Measurements from ENCODE around the gene SNX17.
A peak's percentile ranks its signal among the peaks of the same experiment; 100 is the strongest.

Gene SNX17

DNA sequence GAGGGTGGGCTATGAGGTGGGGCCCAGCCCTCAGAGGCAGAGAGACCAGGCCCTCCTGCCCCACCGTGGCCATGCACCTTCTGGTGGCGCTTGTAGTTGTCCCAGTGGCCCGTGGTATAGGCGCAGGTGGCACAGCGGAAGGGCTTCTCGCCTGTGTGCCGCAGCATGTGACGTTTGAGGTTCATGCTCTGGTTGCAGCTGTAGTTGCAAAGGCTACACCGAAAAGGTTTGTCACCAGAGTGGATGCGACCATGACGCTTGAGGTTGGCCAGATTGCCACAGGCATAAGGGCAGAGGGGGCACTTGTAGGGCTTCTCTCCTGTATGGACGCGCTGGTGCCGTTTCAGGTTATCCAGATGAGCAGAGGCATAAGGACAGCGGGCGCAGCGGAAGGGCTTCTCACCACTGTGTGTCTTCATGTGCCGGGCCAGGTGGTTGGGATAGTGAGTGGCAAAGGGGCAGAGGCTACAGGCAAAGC is 7.2 kb downstream of the SNX17 start:
- no peak overlapping the region for H2AFZ ChIP-seq (ENCODE audit: low read length)
- H3K36me3 ChIP-seq (ENCODE audit: insufficient read depth, low read length), result peaks cover 91% of the 10 kb centered on the region
- no peaks in the 10 kb centered on the region for H4K20me1 ChIP-seq (ENCODE audit: insufficient read depth, low read length)
- peaks cover 25% of the 10 kb centered on the region for H3K4me1 ChIP-seq (ENCODE audit: insufficient read depth, low read length, severe bottlenecking)
- no peak overlapping the region for H3K4me2 ChIP-seq (ENCODE audit: low read length)
- no peak overlapping the region for H3K9ac ChIP-seq (ENCODE audit: low read length)
- no peaks in the 10 kb centered on the region for H3F3A ChIP-seq (ENCODE audit: insufficient read depth, low read length)
- H3K9me2 ChIP-seq (ENCODE audit: low read depth, low read length), result no peaks in the 10 kb centered on the region
- no peaks in the 10 kb centered on the region for H3K79me2 ChIP-seq (ENCODE audit: insufficient read depth, low read length)
- TF ChIP-seq, protein P1, sequence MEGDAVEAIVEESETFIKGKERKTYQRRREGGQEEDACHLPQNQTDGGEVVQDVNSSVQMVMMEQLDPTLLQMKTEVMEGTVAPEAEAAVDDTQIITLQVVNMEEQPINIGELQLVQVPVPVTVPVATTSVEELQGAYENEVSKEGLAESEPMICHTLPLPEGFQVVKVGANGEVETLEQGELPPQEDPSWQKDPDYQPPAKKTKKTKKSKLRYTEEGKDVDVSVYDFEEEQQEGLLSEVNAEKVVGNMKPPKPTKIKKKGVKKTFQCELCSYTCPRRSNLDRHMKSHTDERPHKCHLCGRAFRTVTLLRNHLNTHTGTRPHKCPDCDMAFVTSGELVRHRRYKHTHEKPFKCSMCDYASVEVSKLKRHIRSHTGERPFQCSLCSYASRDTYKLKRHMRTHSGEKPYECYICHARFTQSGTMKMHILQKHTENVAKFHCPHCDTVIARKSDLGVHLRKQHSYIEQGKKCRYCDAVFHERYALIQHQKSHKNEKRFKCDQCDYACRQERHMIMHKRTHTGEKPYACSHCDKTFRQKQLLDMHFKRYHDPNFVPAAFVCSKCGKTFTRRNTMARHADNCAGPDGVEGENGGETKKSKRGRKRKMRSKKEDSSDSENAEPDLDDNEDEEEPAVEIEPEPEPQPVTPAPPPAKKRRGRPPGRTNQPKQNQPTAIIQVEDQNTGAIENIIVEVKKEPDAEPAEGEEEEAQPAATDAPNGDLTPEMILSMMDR (IDR thresholded peaks at IDR 0.05; ENCODE audit: low read length), result no peak
- no peak for TF ChIP-seq EZH2 (IDR thresholded peaks at IDR 0.05; ENCODE audit: borderline replicate concordance, low read length)
- H3K4me3 ChIP-seq (ENCODE audit: low read depth, low read length, poor library complexity, severe bottlenecking), result no peak overlapping the region
- H3K27ac ChIP-seq (ENCODE audit: low read depth, low read length, poor library complexity, severe bottlenecking), result no peak overlapping the region
- H3K9me3 ChIP-seq (ENCODE audit: low read length), result no peaks in the 10 kb centered on the region
- no peaks in the 10 kb centered on the region for H3K27me3 ChIP-seq (ENCODE audit: insufficient read depth, low read length)

DNA sequence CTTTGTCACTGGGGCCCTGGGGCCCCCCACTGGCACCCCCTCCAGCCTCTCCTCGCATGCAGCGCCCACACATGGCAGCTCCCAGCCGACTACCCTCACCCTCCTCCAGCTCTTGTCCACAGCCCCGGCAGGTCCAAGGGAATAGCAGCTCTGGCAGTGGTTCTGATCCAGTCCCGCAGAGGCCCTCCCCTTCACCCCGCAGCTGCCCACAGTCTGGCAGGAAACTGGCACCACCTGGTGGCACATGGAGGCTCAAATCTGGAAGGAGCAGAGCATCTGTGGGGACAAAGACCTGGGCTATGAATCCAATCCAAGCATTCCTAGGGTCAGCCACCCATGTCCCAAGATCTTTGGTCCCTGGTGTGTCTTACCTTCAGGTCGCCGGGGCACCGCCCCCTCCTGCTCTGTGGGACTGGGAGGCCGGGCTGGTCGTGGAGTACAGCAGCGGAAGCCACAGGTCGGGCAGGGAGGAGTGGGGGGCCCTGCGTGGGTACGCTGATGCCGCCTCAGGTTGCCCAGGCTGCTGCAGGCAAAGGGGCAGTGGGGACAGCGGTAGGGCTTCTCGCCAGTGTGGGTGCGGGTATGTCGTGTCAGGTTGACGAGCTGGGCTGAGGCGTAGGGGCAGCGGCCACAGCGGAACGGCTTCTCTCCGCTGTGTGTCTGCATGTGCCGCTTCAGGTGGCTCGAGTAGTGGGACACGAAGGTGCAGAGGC is 7.8 kb downstream of the SNX17 start:
- Histone ChIP-seq H3K4me2 (ENCODE audit: low read length) (no peak overlapping the region), H3K36me3 (ENCODE audit: insufficient read depth, low read length) (peaks cover 90% of the 10 kb centered on the region), H3K27me3 (ENCODE audit: insufficient read depth, low read length) (no peaks in the 10 kb centered on the region), H3K9ac (ENCODE audit: low read length) (no peak overlapping the region), H3F3A (ENCODE audit: insufficient read depth, low read length) (no peaks in the 10 kb centered on the region), H3K9me2 (ENCODE audit: low read depth, low read length) (no peaks in the 10 kb centered on the region), H3K27ac (ENCODE audit: low read depth, low read length, poor library complexity, severe bottlenecking) (no peak overlapping the region), H3K9me3 (ENCODE audit: low read length) (no peaks in the 10 kb centered on the region), H4K20me1 (ENCODE audit: insufficient read depth, low read length) (no peaks in the 10 kb centered on the region), H3K4me1 (ENCODE audit: insufficient read depth, low read length, severe bottlenecking) (peaks cover 25% of the 10 kb centered on the region), H3K4me3 (ENCODE audit: low read depth, low read length, poor library complexity, severe bottlenecking) (no peak overlapping the region), H3K79me2 (ENCODE audit: insufficient read depth, low read length) (no peaks in the 10 kb centered on the region), H2AFZ (ENCODE audit: low read length) (no peak overlapping the region)
- TF ChIP-seq, protein P1 (IDR thresholded peaks at IDR 0.05; ENCODE audit: low read length), result peak; percentile 52
- no peak for TF ChIP-seq EZH2 (IDR thresholded peaks at IDR 0.05; ENCODE audit: borderline replicate concordance, low read length)

DNA sequence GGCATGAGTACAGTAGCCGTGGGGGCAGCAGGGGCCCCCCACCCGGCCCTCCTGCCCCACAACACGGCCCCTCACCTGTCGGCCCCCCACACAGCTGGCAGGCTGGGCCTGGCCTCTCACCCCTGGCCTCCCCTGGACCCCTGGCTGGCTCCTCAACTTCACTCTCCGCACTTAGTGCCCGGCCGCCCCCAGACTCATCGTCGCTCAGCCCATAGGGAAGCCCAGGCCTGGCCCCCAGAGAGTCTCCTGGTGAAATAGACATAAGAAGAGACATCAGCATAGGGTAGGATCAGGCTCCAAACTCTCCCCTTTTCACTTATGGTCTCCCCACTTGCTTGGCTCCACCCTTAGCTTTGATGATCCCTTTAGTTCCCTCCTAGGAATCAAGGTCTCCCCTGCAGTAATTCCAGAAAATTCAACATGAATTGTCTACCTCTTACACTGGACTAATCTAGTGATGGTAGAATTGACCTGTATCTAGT is 8.4 kb downstream of the SNX17 start:
- H3K9ac ChIP-seq (ENCODE audit: low read length), result peak overlapping the region; percentile 96; the same call in 1 of the 2 replicates
- no peaks in the 10 kb centered on the region for H3K9me2 ChIP-seq (ENCODE audit: low read depth, low read length)
- peak overlapping the region; percentile 86 for H3K4me3 ChIP-seq (ENCODE audit: low read depth, low read length, poor library complexity, severe bottlenecking)
- H3K79me2 ChIP-seq (ENCODE audit: insufficient read depth, low read length), result no peaks in the 10 kb centered on the region
- no peaks in the 10 kb centered on the region for H3K9me3 ChIP-seq (ENCODE audit: low read length)
- no peaks in the 10 kb centered on the region for H4K20me1 ChIP-seq (ENCODE audit: insufficient read depth, low read length)
- no peaks in the 10 kb centered on the region for H3K27me3 ChIP-seq (ENCODE audit: insufficient read depth, low read length)
- H3F3A ChIP-seq (ENCODE audit: insufficient read depth, low read length), result 0 out of 2 replicates have a peak, but pooled peaks cover 2% of the 10 kb centered on the region
- peaks cover 25% of the 10 kb centered on the region for H3K4me1 ChIP-seq (ENCODE audit: insufficient read depth, low read length, severe bottlenecking)
- H2AFZ ChIP-seq (ENCODE audit: low read length), result no peak overlapping the region
- no peak for TF ChIP-seq EZH2 (IDR thresholded peaks at IDR 0.05; ENCODE audit: borderline replicate concordance, low read length)
- TF ChIP-seq, protein P1 (IDR thresholded peaks at IDR 0.05; ENCODE audit: low read length), result no peak
- H3K4me2 ChIP-seq (ENCODE audit: low read length), result peak overlapping the region; percentile 97
- peaks cover 90% of the 10 kb centered on the region for H3K36me3 ChIP-seq (ENCODE audit: insufficient read depth, low read length)
- peak overlapping the region; percentile 86 for H3K27ac ChIP-seq (ENCODE audit: low read depth, low read length, poor library complexity, severe bottlenecking)
